SK-N-SH (cell line): ENCODE data around the gene RPUSD3. TPM values are rescaled to one million over a fixed set of nuclear protein-coding genes. Genes with fewer than 3 reads are reported as not detected.

Experiments
- CTCF ChIA-PET: fragments of 300-600, 350-600 bp; formaldehyde crosslinking; extraction: SDS; loops from one replicate; lab custom pipeline; 2021; lab: Yijun Ruan, JAX
- POLR2A ChIA-PET: fragments of 350-600 bp; sonication (Branson Sonifier 250); formaldehyde crosslinking; extraction: SDS; loops from one replicate; lab custom pipeline; 2020; ENCODE audit warnings: antibody characterized with exemption, inconsistent platforms; lab: Yijun Ruan, JAX
- DNase-seq: peaks from one replicate; pipeline ENCODE4 v3.0.0; 2012
- H2AFZ ChIP-seq: fragments of 200-600 bp; sonication (generic); 2 replicates; pipeline ENCODE4 v1.8.1; 2016; ENCODE audit warnings: antibody characterized with exemption, mild to moderate bottlenecking, low read depth
- H3F3A ChIP-seq: fragments of 200-600 bp; sonication (generic); replicated peaks from 2 replicates; pipeline ENCODE3; 2016; ENCODE audit warnings: antibody characterized with exemption, mild to moderate bottlenecking; ENCODE audit not compliant: insufficient read depth
- H3K27ac ChIP-seq, 2 experiments: fragments of 200-500 bp in 1 of 2; fragments of 200-600 bp in 1 of 2; sonication (Bioruptor generic) in 1 of 2; sonication (generic), shearing (Covaris generic) in 1 of 2; 2 replicates each; pipeline versions ENCODE4 v1.5.1 to v1.6.1; 2014 to 2016; ENCODE audit warnings: low read depth in 2 of 2, inconsistent platforms in 1 of 2, low read length in 1 of 2, mild to moderate bottlenecking in 1 of 2, mixed read lengths in 1 of 2
- H3K27me3 ChIP-seq: fragments of 200-600 bp; sonication (generic), shearing (Covaris generic); 2 replicates; pipeline ENCODE4 v1.6.1; 2016; ENCODE audit warnings: mixed run types; ENCODE audit not compliant: insufficient read depth
- H3K36me3 ChIP-seq, 2 experiments: fragments of 200-500 bp in 1 of 2; fragments of 200-600 bp in 1 of 2; sonication (Bioruptor generic) in 1 of 2; sonication (generic) in 1 of 2; replicated peaks in 1 of 2; 2 replicates each; pipeline versions ENCODE3 to v1.5.1; 2014 to 2016; ENCODE audit warnings: low read length in 1 of 2, mild to moderate bottlenecking in 1 of 2; ENCODE audit not compliant: insufficient read depth in 2 of 2, control insufficient read depth in 1 of 2
- H3K4me1 ChIP-seq, 2 experiments: fragments of 200-500 bp in 1 of 2; fragments of 200-600 bp in 1 of 2; sonication (Bioruptor generic) in 1 of 2; sonication (generic), shearing (Covaris generic) in 1 of 2; 2 replicates each; pipeline versions ENCODE4 v1.5.1 to v1.6.1; 2014 to 2016; ENCODE audit warnings: low read depth in 1 of 2, low read length in 1 of 2, mixed run types in 1 of 2; ENCODE audit not compliant: insufficient read depth in 2 of 2, control insufficient read depth in 1 of 2
- H3K4me2 ChIP-seq: fragments of 200-600 bp; sonication (generic), shearing (Covaris generic); 2 replicates; pipeline ENCODE4 v1.6.1; 2017; ENCODE audit warnings: mixed run types
- H3K4me3 ChIP-seq, 2 experiments: fragments of 200-500 bp in 1 of 2; fragments of 200-600 bp in 1 of 2; sonication (Bioruptor generic) in 1 of 2; sonication (generic), shearing (Covaris generic) in 1 of 2; 2 replicates each; pipeline versions ENCODE4 v1.5.1 to v1.8.1; 2014 to 2016; ENCODE audit warnings: low read depth in 2 of 2, inconsistent platforms in 1 of 2, low read length in 1 of 2, mild to moderate bottlenecking in 1 of 2, mixed read lengths in 1 of 2, moderate library complexity in 1 of 2
- H3K79me2 ChIP-seq: fragments of 200-600 bp; sonication (generic); 2 replicates; pipeline ENCODE4 v1.8.1; 2017; ENCODE audit warnings: mild to moderate bottlenecking; ENCODE audit not compliant: insufficient read depth
- H3K9ac ChIP-seq: fragments of 200-600 bp; sonication (generic); 2 replicates; pipeline ENCODE4 v1.6.1; 2017; ENCODE audit warnings: mixed run types
- H3K9me2 ChIP-seq: fragments of 200-600 bp; sonication (generic); 2 replicates; pipeline ENCODE4 v1.6.1; 2017; ENCODE audit warnings: mixed run types
- H3K9me3 ChIP-seq: fragments of 200-600 bp; sonication (generic); 2 replicates; pipeline ENCODE4 v1.6.1; 2017; ENCODE audit warnings: mixed run types, mild to moderate bottlenecking, moderate library complexity
- H4K20me1 ChIP-seq: fragments of 200-600 bp; sonication (generic); 2 replicates; pipeline ENCODE4 v1.6.1; 2017; ENCODE audit warnings: mild to moderate bottlenecking, mixed run types; ENCODE audit not compliant: insufficient read depth
- ELF1 ChIP-seq: IDR thresholded peaks from 2 replicates; pipeline ENCODE4 v1.4.0; 2012
- EZH2phosphoT487 ChIP-seq: fragments of 200-600 bp; sonication (generic); IDR thresholded peaks from 2 replicates; pipeline ENCODE4 v1.6.1; 2017; ENCODE audit warnings: low read depth, mixed run types, mild to moderate bottlenecking, antibody characterized with exemption, moderate library complexity, borderline replicate concordance
- FOSL2 ChIP-seq: IDR thresholded peaks from 2 replicates; pipeline ENCODE4 v1.4.0; 2012; ENCODE audit warnings: low read depth, mild to moderate bottlenecking, moderate library complexity, borderline replicate concordance
- FOXJ3 ChIP-seq: sonication (generic); formaldehyde crosslinking; IDR thresholded peaks from 2 replicates; pipeline ENCODE4 v1.5.1; 2020; ENCODE audit warnings: mild to moderate bottlenecking, missing genetic modification reagents
- FOXM1 ChIP-seq: IDR thresholded peaks from 2 replicates; pipeline ENCODE4 v1.4.0; 2012; ENCODE audit warnings: low read depth, mild to moderate bottlenecking
- IRF3 ChIP-seq: fragments of 150-350 bp; IDR thresholded peaks from 2 replicates; pipeline ENCODE4 v1.6.1; 2016; ENCODE audit warnings: mild to moderate bottlenecking, low read depth, low read length
- JUND ChIP-seq: IDR thresholded peaks from 2 replicates; pipeline ENCODE4 v1.4.0; 2012
- MEF2A ChIP-seq: IDR thresholded peaks from 2 replicates; pipeline ENCODE4 v1.4.0; 2012; ENCODE audit warnings: low read depth, borderline replicate concordance
- MXI1 ChIP-seq: IDR thresholded peaks from 2 replicates; pipeline ENCODE4 v1.6.1; 2012; ENCODE audit warnings: mild to moderate bottlenecking, low read depth, low read length, improper control_type of control experiment
- NRF1 ChIP-seq: IDR thresholded peaks from 2 replicates; pipeline ENCODE4 v1.6.1; 2012; ENCODE audit warnings: low read depth, mild to moderate bottlenecking, low read length
- RAD21 ChIP-seq: IDR thresholded peaks from 2 replicates; pipeline ENCODE4 v1.6.1; 2012; ENCODE audit warnings: mild to moderate bottlenecking, low read length
- SMC3 ChIP-seq: IDR thresholded peaks from 2 replicates; pipeline ENCODE4 v1.6.1; 2012; ENCODE audit warnings: low read depth, low read length, improper control_type of control experiment
- TAF1 ChIP-seq: IDR thresholded peaks from 2 replicates; pipeline ENCODE4 v1.6.1; 2012; ENCODE audit warnings: low read depth, mild to moderate bottlenecking, low read length, moderate library complexity, borderline replicate concordance
- YY1 ChIP-seq: IDR thresholded peaks from 2 replicates; pipeline ENCODE4 v1.4.0; 2012; ENCODE audit warnings: low read depth, mild to moderate bottlenecking
- ZBTB33 ChIP-seq: IDR thresholded peaks from 2 replicates; pipeline ENCODE4 v1.4.0; 2012; ENCODE audit warnings: low read depth, borderline replicate concordance
- WGBS: methylation state at CpG from one replicate; pipeline ENCODE4 v1.1.6; 2017; ENCODE audit warnings: low lambda C conversion rate; 5-methylcytosine and 5-hydroxymethylcytosine counted together
- polyA plus RNA-seq, 3 experiments: library from polyadenylated mRNA; depleted of rRNA; stranded (reverse); fragments of >200 nt; gene quantifications; 2 replicates each; pipeline ENCODE4 v1.2.3, GENCODE V29; 2012
- TF ChIP-seq, protein P1 (sequence below): fragments of 150-350 bp; IDR thresholded peaks from 2 replicates; pipeline ENCODE4 v1.6.1; 2017; ENCODE audit warnings: antibody characterized with exemption, low read length, low read depth, borderline replicate concordance

Gene RPUSD3
- polyA plus RNA-seq, 1 of the 3 experiments (the other 2 are of a cell fraction): 43.4 TPM

DNA sequence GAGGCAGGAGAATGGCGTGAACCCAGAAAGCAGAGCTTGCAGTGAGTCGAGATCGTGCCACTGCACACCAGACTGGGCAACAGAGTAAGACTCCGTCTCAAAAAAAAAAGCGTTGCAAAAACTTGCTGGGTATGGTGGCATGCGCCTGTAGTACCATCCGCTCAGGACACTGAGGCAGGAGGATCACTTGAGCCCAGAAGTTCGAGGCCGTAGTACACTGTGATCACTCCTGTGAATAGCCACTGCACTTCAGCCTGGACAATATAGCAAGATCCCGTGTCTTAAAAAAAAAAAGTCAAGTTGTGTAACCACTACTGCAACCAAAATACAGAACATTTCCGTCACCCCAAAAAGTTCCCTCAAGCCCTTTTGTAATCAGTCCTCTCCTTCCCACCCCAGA lies 49.4 kb downstream of the RPUSD3 start:
- Histone ChIP-seq H3K9ac (no peak overlapping the region), H3K27me3 (no peaks in the 10 kb centered on the region), H3K4me3 (peak overlapping the region in 1 of 2 experiments; percentile 96; a peak in 1 of 4 replicates), H2AFZ (no peak overlapping the region), H3K9me3 (no peaks in the 10 kb centered on the region), H3F3A (no peaks in the 10 kb centered on the region), H4K20me1 (peaks cover 17% of the 10 kb centered on the region; the same call in 1 of the 2 replicates), H3K4me2 (peak overlapping the region; percentile 83), H3K4me1 (peaks cover 10 to 13% of the 10 kb centered on the region in 2 experiments; a peak in 1 of 4 replicates), H3K9me2 (no peaks in the 10 kb centered on the region), H3K27ac (no peak overlapping the region; a peak in 1 of 4 replicates), H3K36me3 (peaks cover 39 to 50% of the 10 kb centered on the region in 2 experiments), H3K79me2 (peaks cover 84% of the 10 kb centered on the region)
- TF ChIP-seq SMC3 (no peak), NRF1 (no peak), EZH2phosphoT487 (no peak), MEF2A (no peak), JUND (no peak), MXI1 (no peak), TAF1 (no peak), FOXJ3 (CRISPR knock-in tag) (no peak)
- DNase-seq: no peak
- CTCF ChIA-PET: no interaction called here
- 95% methylated on average over 11 of the region's 11 CpGs for WGBS
- POLR2A ChIA-PET: interaction anchor here (0.7 kb wide), 1 partner anchor 428 kb away, joined by 3 read pairs; no protein-coding TSS in a partner anchor

- H3K79me2 ChIP-seq: peaks cover 76% of the 10 kb centered on the region
- no peaks in the 10 kb centered on the region for H3K9me2 ChIP-seq
- peak overlapping the region; percentile 91 to 97 for H3K27ac ChIP-seq
- peak overlapping the region; percentile 82 to 96 for H3K4me3 ChIP-seq
- H4K20me1 ChIP-seq: peaks cover 17% of the 10 kb centered on the region; the same call in 1 of the 2 replicates
- no peaks in the 10 kb centered on the region for H3K27me3 ChIP-seq
- peak overlapping the region; percentile 3; the same call in 1 of the 2 replicates for H2AFZ ChIP-seq
- H3K9me3 ChIP-seq: no peaks in the 10 kb centered on the region
- no peaks in the 10 kb centered on the region for H3F3A ChIP-seq
- CTCF ChIA-PET: interaction anchor here (0.6 to 1.6 kb wide), 3 partner anchors 15 to 536 kb away, joined by 3 to 6 read pairs (median 3); partner anchors contain the start of gene CRELD1
- peaks cover 38 to 44% of the 10 kb centered on the region in 2 experiments for H3K36me3 ChIP-seq
- peak; percentile 35 for DNase-seq
- peak overlapping the region; percentile 98 for H3K9ac ChIP-seq
- peaks cover 10 to 13% of the 10 kb centered on the region in 2 experiments; a peak in 1 of 4 replicates for H3K4me1 ChIP-seq
- peak overlapping the region; percentile 83 for H3K4me2 ChIP-seq
- POLR2A ChIA-PET: interaction anchor here (0.6 to 1.5 kb wide), 12 partner anchors 11 to 455 kb away, joined by 3 to 9 read pairs (median 4); partner anchors contain the start of genes CAMK1, CRELD1, EMC3 and MTMR14
- TF ChIP-seq IRF3 (no peak), ZBTB33 (no peak), EZH2phosphoT487 (no peak), YY1 (no peak), FOXM1 (no peak), ELF1 (no peak; the same call in 1 of the 2 replicates), FOSL2 (no peak), RAD21 (no peak)
- TF ChIP-seq, protein P1, sequence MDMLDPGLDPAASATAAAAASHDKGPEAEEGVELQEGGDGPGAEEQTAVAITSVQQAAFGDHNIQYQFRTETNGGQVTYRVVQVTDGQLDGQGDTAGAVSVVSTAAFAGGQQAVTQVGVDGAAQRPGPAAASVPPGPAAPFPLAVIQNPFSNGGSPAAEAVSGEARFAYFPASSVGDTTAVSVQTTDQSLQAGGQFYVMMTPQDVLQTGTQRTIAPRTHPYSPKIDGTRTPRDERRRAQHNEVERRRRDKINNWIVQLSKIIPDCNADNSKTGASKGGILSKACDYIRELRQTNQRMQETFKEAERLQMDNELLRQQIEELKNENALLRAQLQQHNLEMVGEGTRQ: no peak
- WGBS: 2% methylated on average over 17 of the region's 23 CpGs
These were observed 50.5 kb downstream of the RPUSD3 start for GRCh38 chr3:9793161-9793781.
